C4-2B (cell line): ENCODE results near the gene SIDT1.

ENCODE experiments used
- ZFX ChIP-seq: fragments of 450-650 bp; IDR thresholded peaks from 2 replicates; pipeline ENCODE4 v1.6.1; 2017
- TF ChIP-seq, protein P1 (sequence below): fragments of 450-650 bp; conservative IDR thresholded peaks from 2 replicates; pipeline ENCODE4 v1.5.1; 2017; ENCODE audit warnings: mild to moderate bottlenecking

DNA sequence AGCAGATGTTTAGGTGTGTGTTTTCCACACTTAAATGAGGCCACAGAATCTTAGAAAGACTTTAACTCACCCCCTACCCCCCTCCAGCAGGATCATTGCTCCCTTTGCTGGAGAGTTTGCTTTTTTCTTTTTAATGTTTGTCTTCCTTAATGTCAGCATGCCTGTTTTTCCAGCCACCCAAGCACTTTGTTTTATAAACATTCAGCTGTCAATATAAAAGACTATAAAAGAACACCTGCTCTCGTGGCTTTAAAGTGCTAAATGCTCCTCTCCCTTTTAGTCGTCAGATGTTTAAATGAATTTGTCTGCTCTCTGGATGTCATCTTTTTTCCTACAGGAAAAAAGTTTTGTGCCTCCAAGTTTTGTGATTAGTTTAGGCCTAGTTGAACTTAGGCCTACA is 61.7 kb downstream of the SIDT1 start:
- TF ChIP-seq, protein P1, sequence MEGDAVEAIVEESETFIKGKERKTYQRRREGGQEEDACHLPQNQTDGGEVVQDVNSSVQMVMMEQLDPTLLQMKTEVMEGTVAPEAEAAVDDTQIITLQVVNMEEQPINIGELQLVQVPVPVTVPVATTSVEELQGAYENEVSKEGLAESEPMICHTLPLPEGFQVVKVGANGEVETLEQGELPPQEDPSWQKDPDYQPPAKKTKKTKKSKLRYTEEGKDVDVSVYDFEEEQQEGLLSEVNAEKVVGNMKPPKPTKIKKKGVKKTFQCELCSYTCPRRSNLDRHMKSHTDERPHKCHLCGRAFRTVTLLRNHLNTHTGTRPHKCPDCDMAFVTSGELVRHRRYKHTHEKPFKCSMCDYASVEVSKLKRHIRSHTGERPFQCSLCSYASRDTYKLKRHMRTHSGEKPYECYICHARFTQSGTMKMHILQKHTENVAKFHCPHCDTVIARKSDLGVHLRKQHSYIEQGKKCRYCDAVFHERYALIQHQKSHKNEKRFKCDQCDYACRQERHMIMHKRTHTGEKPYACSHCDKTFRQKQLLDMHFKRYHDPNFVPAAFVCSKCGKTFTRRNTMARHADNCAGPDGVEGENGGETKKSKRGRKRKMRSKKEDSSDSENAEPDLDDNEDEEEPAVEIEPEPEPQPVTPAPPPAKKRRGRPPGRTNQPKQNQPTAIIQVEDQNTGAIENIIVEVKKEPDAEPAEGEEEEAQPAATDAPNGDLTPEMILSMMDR: no peak
- TF ChIP-seq ZFX: no peak
